ENCODE measurements around the gene PUM2.

DNA sequence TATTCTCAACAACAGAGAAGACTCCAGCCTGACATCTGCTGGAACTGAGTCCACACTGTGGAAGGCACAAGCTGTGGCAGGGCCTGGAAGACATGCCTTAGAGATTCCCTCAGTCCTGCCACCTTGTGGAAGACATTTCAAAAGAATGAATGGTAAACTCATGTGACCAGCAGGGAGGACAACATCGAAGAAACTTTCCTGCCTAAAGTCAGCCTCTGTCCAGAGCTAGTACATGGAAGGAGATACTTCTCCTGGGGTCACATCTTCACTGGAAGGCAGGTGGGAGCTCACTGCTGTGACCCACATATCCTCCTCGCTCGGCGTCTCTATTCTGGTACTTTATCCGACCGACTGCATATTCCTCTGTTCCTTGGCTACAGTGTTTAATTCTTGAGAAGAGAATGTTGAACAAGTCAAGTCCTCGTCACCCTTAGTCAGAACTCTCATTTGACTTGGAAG lies 59.5 kb downstream of the PUM2 start:
- no peak for TF ChIP-seq POLR2A (IDR thresholded peaks at IDR 0.05)
- TF ChIP-seq, protein P1, sequence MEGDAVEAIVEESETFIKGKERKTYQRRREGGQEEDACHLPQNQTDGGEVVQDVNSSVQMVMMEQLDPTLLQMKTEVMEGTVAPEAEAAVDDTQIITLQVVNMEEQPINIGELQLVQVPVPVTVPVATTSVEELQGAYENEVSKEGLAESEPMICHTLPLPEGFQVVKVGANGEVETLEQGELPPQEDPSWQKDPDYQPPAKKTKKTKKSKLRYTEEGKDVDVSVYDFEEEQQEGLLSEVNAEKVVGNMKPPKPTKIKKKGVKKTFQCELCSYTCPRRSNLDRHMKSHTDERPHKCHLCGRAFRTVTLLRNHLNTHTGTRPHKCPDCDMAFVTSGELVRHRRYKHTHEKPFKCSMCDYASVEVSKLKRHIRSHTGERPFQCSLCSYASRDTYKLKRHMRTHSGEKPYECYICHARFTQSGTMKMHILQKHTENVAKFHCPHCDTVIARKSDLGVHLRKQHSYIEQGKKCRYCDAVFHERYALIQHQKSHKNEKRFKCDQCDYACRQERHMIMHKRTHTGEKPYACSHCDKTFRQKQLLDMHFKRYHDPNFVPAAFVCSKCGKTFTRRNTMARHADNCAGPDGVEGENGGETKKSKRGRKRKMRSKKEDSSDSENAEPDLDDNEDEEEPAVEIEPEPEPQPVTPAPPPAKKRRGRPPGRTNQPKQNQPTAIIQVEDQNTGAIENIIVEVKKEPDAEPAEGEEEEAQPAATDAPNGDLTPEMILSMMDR (IDR thresholded peaks at IDR 0.05): peak in 4 of 5 experiments; percentile 34 to 54 (median 42)
- peak in 1 of 2 donors; percentile 6 for TF ChIP-seq EP300 (IDR thresholded peaks at IDR 0.05)

All from tibial nerve (tissue), 4 donors.